K562 (cell line): ENCODE data around the gene KRTAP10-4. TPM values are rescaled to one million over a fixed set of nuclear protein-coding genes. Genes with fewer than 3 reads are reported as not detected.
A peak's percentile ranks its signal among the peaks of the same experiment; 100 is the strongest.

ENCODE experiments used
- ATAC-seq: fragments of 200-7000 bp; cut with Tn5 transposase; 3 replicates; pipeline ENCODE4 v1.9.1; 2020; ENCODE audit warnings: moderate library complexity
- BruUV-seq: library from RNA; stranded (reverse); fragments of 400-500 nt; replicated peaks from 2 replicates; lab custom pipeline; 2021; lab: Mats Ljungman, UMichigan
- CTCF ChIA-PET: fragments of 300-600 bp; formaldehyde crosslinking; extraction: SDS; loops from one replicate; lab custom pipeline; 2021; ENCODE audit warnings: low intra/inter-chr PET ratio; lab: Yijun Ruan, JAX
- POLR2A ChIA-PET: fragments of 300-600, 350-650 bp; sonication (Branson Sonifier 250); formaldehyde crosslinking; extraction: SDS; loops from one replicate; lab custom pipeline; 2021; ENCODE audit warnings: antibody characterized with exemption, inconsistent platforms; lab: Yijun Ruan, JAX
- DNase-seq, 4 experiments: peaks; one replicate each; pipeline versions ENCODE4 v3.0.0 to v3.0.0-alpha.2; 2011 to 2018; ENCODE audit warnings: low spot score in 3 of 4, mixed read lengths in 3 of 4; ENCODE audit errors: extremely low read depth in 1 of 4
- FAIRE-seq: peaks from 2 replicates; lab custom pipeline; 2011; peaks lifted over from hg19 to GRCh38; lab: Jason Lieb, UNC
- H2AFZ ChIP-seq: 2 replicates; pipeline ENCODE4 v1.6.0; 2011; ENCODE audit warnings: low read depth, low read length, control low read depth, inconsistent platforms
- H3K27ac ChIP-seq: fragments of 200-600 bp; 3 replicates; pipeline ENCODE4 v1.8.0; 2011; ENCODE audit warnings: low read depth, mild to moderate bottlenecking, control low read depth, inconsistent platforms, low read length, moderate library complexity, mixed read lengths; ENCODE audit errors: extremely low read depth
- H3K27me3 ChIP-seq, 2 experiments: fragments of 300-600 bp in 1 of 2; 2 replicates in 1 of 2; 3 replicates in 1 of 2; pipeline versions ENCODE4 v1.6.0 to v1.8.0; 2011; ENCODE audit warnings: inconsistent platforms in 2 of 2, low read length in 2 of 2, mild to moderate bottlenecking in 1 of 2, mixed read lengths in 1 of 2, moderate library complexity in 1 of 2; ENCODE audit not compliant: control insufficient read depth in 2 of 2, insufficient read depth in 2 of 2
- H3K36me3 ChIP-seq: fragments of 300-600 bp; 3 replicates; pipeline ENCODE4 v1.8.0; 2011; ENCODE audit warnings: mild to moderate bottlenecking, low read length, inconsistent platforms; ENCODE audit not compliant: control insufficient read depth, insufficient read depth
- H3K4me1 ChIP-seq, 2 experiments: fragments of 200-600 bp in 1 of 2; replicated peaks in 1 of 2; 2 replicates in 1 of 2; 3 replicates in 1 of 2; pipeline versions ENCODE4 v1.5.1 to v1.8.0; 2011; ENCODE audit warnings: inconsistent platforms in 2 of 2, low read length in 2 of 2, mild to moderate bottlenecking in 1 of 2, mixed read lengths in 1 of 2, moderate library complexity in 1 of 2; ENCODE audit not compliant: control insufficient read depth in 2 of 2, insufficient read depth in 2 of 2
- H3K4me2 ChIP-seq: 2 replicates; pipeline ENCODE4 v1.6.1; 2011; ENCODE audit warnings: low read length, control low read depth, inconsistent platforms, mixed read lengths; ENCODE audit not compliant: insufficient read depth
- H3K4me3 ChIP-seq: fragments of 200-600 bp; sonication (generic), shearing (Covaris generic); 2 replicates; pipeline ENCODE4 v1.5.1; 2016; ENCODE audit warnings: control low read depth, inconsistent platforms
- H3K79me2 ChIP-seq: fragments of 200-600 bp; 3 replicates; pipeline ENCODE4 v1.8.0; 2011; ENCODE audit warnings: low read length, inconsistent platforms; ENCODE audit not compliant: control insufficient read depth, insufficient read depth
- H3K9ac ChIP-seq, 2 experiments: 2 replicates each; pipeline versions ENCODE4 v1.6.0 to v1.6.1; 2011; ENCODE audit warnings: low read depth in 2 of 2, low read length in 2 of 2, control low read depth in 1 of 2, inconsistent platforms in 1 of 2, mild to moderate bottlenecking in 1 of 2, mixed read lengths in 1 of 2; ENCODE audit not compliant: insufficient read depth in 1 of 2
- H3K9me1 ChIP-seq: one replicate; pipeline ENCODE4 v1.6.0; 2011; ENCODE audit warnings: inconsistent platforms, mild to moderate bottlenecking, low read length, moderate library complexity; ENCODE audit not compliant: control insufficient read depth, insufficient read depth
- H3K9me3 ChIP-seq: replicated peaks from 2 replicates; pipeline ENCODE4 v1.5.1; 2011; ENCODE audit warnings: low read depth, low read length, inconsistent platforms; ENCODE audit not compliant: control insufficient read depth, insufficient read depth
- H4K20me1 ChIP-seq: replicated peaks from 2 replicates; pipeline ENCODE4 v1.6.1; 2011; ENCODE audit warnings: low read length, inconsistent platforms, mixed read lengths; ENCODE audit not compliant: control insufficient read depth, insufficient read depth
- ELF1 ChIP-seq: fragments of 200-800 bp; sonication (Bioruptor generic); IDR thresholded peaks from 2 replicates; pipeline ENCODE4 v1.6.1; 2016; ENCODE audit warnings: missing genetic modification characterization, missing compliant biosample characterization
- HIVEP1 ChIP-seq: fragments of 250-450 bp; sonication (Bioruptor Pico); IDR thresholded peaks from 2 replicates; pipeline ENCODE4 v1.4.0; 2020; ENCODE audit warnings: mild to moderate bottlenecking
- SMARCE1 ChIP-seq: fragments of 450-650 bp; IDR thresholded peaks from 2 replicates; pipeline ENCODE4 v1.7.1; 2016; ENCODE audit warnings: mild to moderate bottlenecking
- ZBTB1 ChIP-seq: sonication (generic); formaldehyde crosslinking; IDR thresholded peaks from 2 replicates; pipeline ENCODE4 v1.8.1; 2023; ENCODE audit warnings: missing genetic modification reagents, low read depth, mild to moderate bottlenecking, borderline replicate concordance
- ZNF778 ChIP-seq: fragments of 450-650 bp; formaldehyde crosslinking; IDR thresholded peaks from 2 replicates; pipeline ENCODE4 v1.4.0; 2020; ENCODE audit warnings: mild to moderate bottlenecking, moderate library complexity
- WGBS: fragments of 100-300 bp; shearing (Covaris generic); methylation state at CpG from one replicate; pipeline ENCODE4 v1.1.6; 2016; ENCODE audit warnings: low coverage, mixed read lengths; ENCODE audit not compliant: insufficient coverage; ENCODE audit errors: missing lambda C conversion rate; 5-methylcytosine and 5-hydroxymethylcytosine counted together
- in situ Hi-C: fragments of 300-500 bp; cut with MboI; formaldehyde crosslinking; loops from 4 replicates; pipeline ENCODE4 v1.15.0; 2018; ENCODE audit warnings: inconsistent platforms, mixed read lengths
- intact Hi-C: fragments of 100-400 bp; cut with micrococcal nuclease; formaldehyde crosslinking; loops from 2 replicates; pipeline ENCODE4 v1.14.2; 2022
- polyA plus RNA-seq, 8 experiments: library from polyadenylated mRNA; depleted of rRNA in 4 of 8; stranded (reverse) in 5 of 8; unstranded in 3 of 8; fragments of >200 nt; fragmentation: Nextera tagmentation in 2 of 8; fragmentation: Illumina TruSeq in 1 of 8; extraction: Ambion mirVana in 2 of 8; extraction: Trizol in 1 of 8; gene quantifications; 2 replicates each; pipeline versions ENCODE4 v1.2.1 to v1.2.3, GENCODE V29; 2011 to 2014; ENCODE audit warnings: inconsistent platforms in 1 of 8, missing spikeins in 1 of 8
- total RNA-seq, 7 experiments: library from RNA; depleted of rRNA in 6 of 7; stranded (reverse); fragments of >200 nt in 6 of 7; fragmentation: Illumina TruSeq in 2 of 7; extraction: Trizol in 2 of 7; gene quantifications; 2 replicates each; pipeline versions ENCODE4 v1.2.1 to v1.2.3, GENCODE V29; 2011 to 2021; ENCODE audit warnings: low replicate concordance in 1 of 7
- TF ChIP-seq, protein P1 (sequence below): fragments of 250-450 bp; sonication (Bioruptor Pico); IDR thresholded peaks from 2 replicates; pipeline ENCODE4 v1.8.0; 2021; ENCODE audit warnings: borderline replicate concordance, mild to moderate bottlenecking, moderate library complexity; ENCODE audit not compliant: poor library complexity, severe bottlenecking

KRTAP10-4 gene
- total and polyA plus RNA-seq, 9 of the 15 experiments (the other 6 are each of a cell fraction or from before 2014, with no cell fraction given), result not detected

GRCh38 chr21:44618909-44619308, 45.4 kb downstream of the KRTAP10-4 start:
- ATAC-seq (no peak), FAIRE-seq (no peak), DNase-seq (no peak)
- Histone ChIP-seq H3K36me3 (no peaks in the 10 kb centered on the region), H3K79me2 (no peaks in the 10 kb centered on the region), H3K9me1 (peaks cover 3% of the 10 kb centered on the region), H3K4me1 (peaks cover 0 to 8% of the 10 kb centered on the region in 2 experiments; a peak in 2 of 5 replicates), H2AFZ (no peak overlapping the region), H3K4me3 (no peak overlapping the region), H3K4me2 (no peak overlapping the region), H3K27ac (no peak overlapping the region), H4K20me1 (no peaks in the 10 kb centered on the region), H3K27me3 (peaks cover 14 to 33% of the 10 kb centered on the region in 2 experiments; a peak in 4 of 5 replicates), H3K9ac (no peak overlapping the region), H3K9me3 (no peaks in the 10 kb centered on the region)
- no TSS peak for BruUV-seq
- ChIA-PET POLR2A (interaction anchor here (1.5 kb wide), 1 partner anchor 25 kb away, joined by 5 read pairs; no protein-coding TSS in a partner anchor), CTCF (no interaction called here)
- TF ChIP-seq HIVEP1 (CRISPR knock-in tag) (no peak), ZNF778 (CRISPR knock-in tag) (no peak), ELF1 (tag) (0 out of 2 replicates have a peak, but pooled peaks have one; percentile 27), SMARCE1 (no peak), ZBTB1 (no peak)
- TF ChIP-seq, protein P1, sequence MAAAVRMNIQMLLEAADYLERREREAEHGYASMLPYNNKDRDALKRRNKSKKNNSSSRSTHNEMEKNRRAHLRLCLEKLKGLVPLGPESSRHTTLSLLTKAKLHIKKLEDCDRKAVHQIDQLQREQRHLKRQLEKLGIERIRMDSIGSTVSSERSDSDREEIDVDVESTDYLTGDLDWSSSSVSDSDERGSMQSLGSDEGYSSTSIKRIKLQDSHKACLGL (CRISPR knock-in tag), result no peak
- in situ Hi-C loops, result no loop called here
- WGBS, result 0% methylated on average over 3 of the region's 3 CpGs
- intact Hi-C loops, result no loop called here
